ENCODE measurements around the gene GRID2IP. TPM values are rescaled to one million over a fixed set of nuclear protein-coding genes. Genes with fewer than 3 reads are reported as not detected.

GRID2IP gene
- total and polyA plus RNA-seq, 4 donors, result 0.16 to 0.80 (median 0.50) TPM

DNA sequence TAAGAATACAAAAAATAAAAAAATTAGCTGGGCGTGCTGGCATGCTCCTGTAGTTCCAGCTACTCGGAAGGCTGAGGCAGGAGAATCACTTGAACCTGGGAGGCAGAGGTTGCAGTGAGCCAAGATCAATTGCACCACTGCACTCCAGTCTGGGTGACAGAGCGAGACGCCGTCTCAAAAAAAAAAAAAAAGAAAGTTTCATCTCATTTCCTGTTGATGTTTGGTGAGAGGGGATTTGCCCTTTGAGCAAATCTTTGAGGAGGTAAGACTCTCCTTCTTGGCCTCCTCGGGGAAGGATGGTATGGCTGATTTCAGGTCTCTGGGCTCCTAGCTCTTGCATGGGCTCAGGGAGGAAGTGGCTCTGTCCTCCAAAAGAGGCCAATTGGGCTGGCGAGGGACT, 3.6 kb upstream of the GRID2IP start:
- Histone ChIP-seq H3K27ac (ENCODE audit: low read depth in 1 of 2, low read length in 1 of 2) (no peak overlapping the region), H3K4me1 (ENCODE audit: control insufficient read depth in 5 of 5, insufficient read depth in 5 of 5, low read length in 5 of 5) (no peaks in the 10 kb centered on the region), H3K9me3 (ENCODE audit: control insufficient read depth in 4 of 4, insufficient read depth in 3 of 4, low read length in 3 of 4) (no peaks in the 10 kb centered on the region), H3K9ac (ENCODE audit: insufficient read depth in 1 of 2, low read length in 2 of 2) (no peak overlapping the region), H3K36me3 (ENCODE audit: control insufficient read depth in 4 of 4, insufficient read depth in 4 of 4, low read length in 4 of 4) (no peaks in the 10 kb centered on the region), H3K4me3 (no peak overlapping the region), H3K27me3 (ENCODE audit: control insufficient read depth in 3 of 3, insufficient read depth in 3 of 3, low read length in 2 of 3) (no peaks in the 10 kb centered on the region)
- DNase-seq (no peak), ATAC-seq (ENCODE audit: insufficient read depth, low FRiP score) (no peak)
- TF ChIP-seq, protein P1, sequence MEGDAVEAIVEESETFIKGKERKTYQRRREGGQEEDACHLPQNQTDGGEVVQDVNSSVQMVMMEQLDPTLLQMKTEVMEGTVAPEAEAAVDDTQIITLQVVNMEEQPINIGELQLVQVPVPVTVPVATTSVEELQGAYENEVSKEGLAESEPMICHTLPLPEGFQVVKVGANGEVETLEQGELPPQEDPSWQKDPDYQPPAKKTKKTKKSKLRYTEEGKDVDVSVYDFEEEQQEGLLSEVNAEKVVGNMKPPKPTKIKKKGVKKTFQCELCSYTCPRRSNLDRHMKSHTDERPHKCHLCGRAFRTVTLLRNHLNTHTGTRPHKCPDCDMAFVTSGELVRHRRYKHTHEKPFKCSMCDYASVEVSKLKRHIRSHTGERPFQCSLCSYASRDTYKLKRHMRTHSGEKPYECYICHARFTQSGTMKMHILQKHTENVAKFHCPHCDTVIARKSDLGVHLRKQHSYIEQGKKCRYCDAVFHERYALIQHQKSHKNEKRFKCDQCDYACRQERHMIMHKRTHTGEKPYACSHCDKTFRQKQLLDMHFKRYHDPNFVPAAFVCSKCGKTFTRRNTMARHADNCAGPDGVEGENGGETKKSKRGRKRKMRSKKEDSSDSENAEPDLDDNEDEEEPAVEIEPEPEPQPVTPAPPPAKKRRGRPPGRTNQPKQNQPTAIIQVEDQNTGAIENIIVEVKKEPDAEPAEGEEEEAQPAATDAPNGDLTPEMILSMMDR (IDR thresholded peaks at IDR 0.05; ENCODE audit: control extremely low read depth, extremely low read depth), result no peak
- WGBS, 2 donors, result 69 to 70% methylated on average over 7 of the region's 7 CpGs

DNA sequence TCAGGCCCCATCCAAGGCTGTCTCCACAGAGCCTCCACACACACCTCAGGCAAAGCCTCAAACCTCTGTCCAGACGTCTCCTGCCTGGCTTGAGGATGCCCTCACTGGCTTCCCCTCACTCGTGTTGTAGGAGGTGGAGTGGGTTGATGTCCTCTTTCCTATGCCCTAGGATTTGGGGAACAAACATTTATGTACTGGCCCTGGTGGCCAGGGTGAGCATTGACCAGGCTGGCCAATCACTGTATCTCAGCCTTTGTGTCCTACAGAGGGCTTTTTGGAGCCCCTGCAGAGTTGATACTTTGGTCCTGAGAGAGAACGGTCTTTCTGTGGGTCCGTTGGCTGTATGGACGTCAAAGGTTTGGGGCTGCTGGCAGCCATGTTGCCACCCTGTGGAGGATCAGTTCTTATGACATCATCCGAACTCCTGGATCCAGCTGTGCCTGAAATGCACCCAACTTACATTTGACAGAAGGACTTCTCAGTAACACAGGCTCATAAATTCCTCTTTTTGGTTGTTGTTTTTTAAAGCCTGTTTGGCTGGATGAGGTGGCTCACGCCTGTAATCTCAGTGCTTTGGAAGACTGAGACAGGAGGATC, 2.3 kb upstream of the GRID2IP start:
- 76 to 82% methylated on average over 7 of the region's 7 CpGs for WGBS, 2 donors
- TF ChIP-seq, protein P1 (IDR thresholded peaks at IDR 0.05; ENCODE audit: control extremely low read depth, extremely low read depth), result no peak
- no peak for ATAC-seq (ENCODE audit: insufficient read depth, low FRiP score)
- Histone ChIP-seq H3K9ac (ENCODE audit: insufficient read depth in 1 of 2, low read length in 2 of 2) (no peak overlapping the region), H3K36me3 (ENCODE audit: control insufficient read depth in 4 of 4, insufficient read depth in 4 of 4, low read length in 4 of 4) (no peaks in the 10 kb centered on the region), H3K27ac (ENCODE audit: low read depth in 1 of 2, low read length in 1 of 2) (no peak overlapping the region), H3K4me3 (no peak overlapping the region), H3K9me3 (ENCODE audit: control insufficient read depth in 4 of 4, insufficient read depth in 3 of 4, low read length in 3 of 4) (no peaks in the 10 kb centered on the region), H3K27me3 (ENCODE audit: control insufficient read depth in 3 of 3, insufficient read depth in 3 of 3, low read length in 2 of 3) (no peaks in the 10 kb centered on the region), H3K4me1 (ENCODE audit: control insufficient read depth in 5 of 5, insufficient read depth in 5 of 5, low read length in 5 of 5) (no peaks in the 10 kb centered on the region)
- no peak for DNase-seq

DNA sequence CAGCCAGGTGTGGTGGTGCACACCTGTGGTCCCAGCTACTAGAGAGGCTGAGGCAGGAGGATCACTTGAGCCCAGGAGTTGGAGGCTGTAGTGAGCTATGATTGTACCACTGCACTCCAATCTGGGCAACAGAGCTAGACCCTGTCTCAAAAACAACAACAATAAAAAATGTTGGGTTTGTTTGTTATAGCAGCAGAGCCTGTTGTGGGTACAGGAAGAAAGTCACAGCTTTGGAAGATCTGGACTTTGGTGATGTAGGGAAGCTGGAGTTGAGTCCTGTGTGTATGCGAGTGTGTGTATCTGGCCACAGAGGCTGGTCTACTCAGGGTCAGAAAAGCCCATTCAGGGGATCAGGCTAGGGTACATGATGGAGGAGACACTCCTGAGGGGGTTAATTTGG, 3.9 kb downstream of the GRID2IP start:
- TF ChIP-seq, protein P1 (IDR thresholded peaks at IDR 0.05; ENCODE audit: control extremely low read depth, extremely low read depth), result no peak
- Histone ChIP-seq H3K36me3 (ENCODE audit: control insufficient read depth in 4 of 4, insufficient read depth in 4 of 4, low read length in 4 of 4) (no peaks in the 10 kb centered on the region), H3K9me3 (ENCODE audit: control insufficient read depth in 4 of 4, insufficient read depth in 3 of 4, low read length in 3 of 4) (no peaks in the 10 kb centered on the region), H3K9ac (ENCODE audit: insufficient read depth in 1 of 2, low read length in 2 of 2) (no peak overlapping the region), H3K27me3 (ENCODE audit: control insufficient read depth in 3 of 3, insufficient read depth in 3 of 3, low read length in 2 of 3) (no peaks in the 10 kb centered on the region), H3K27ac (ENCODE audit: low read depth in 1 of 2, low read length in 1 of 2) (no peak overlapping the region), H3K4me1 (ENCODE audit: control insufficient read depth in 5 of 5, insufficient read depth in 5 of 5, low read length in 5 of 5) (no peaks in the 10 kb centered on the region), H3K4me3 (no peak overlapping the region)
- ATAC-seq (ENCODE audit: insufficient read depth, low FRiP score) (no peak), DNase-seq (no peak)
- 96% methylated on average over 1 of the region's 1 CpG for WGBS, 2 donors
